ENCODE results near the gene DSC2.
"Not testable (repeated sequence)": the region's sequence is repeated elsewhere in the genome, so short reads cannot be mapped to it uniquely, and the experiment has no call there.

Gene DSC2

GRCh38 chr18:31042406-31043181 is 59.6 kb downstream of the DSC2 start, which contains the start of gene DSC3:
TSS of gene DSC3 (minus strand) at chr18:31042742. CDS start at chr18:31042660, 82 bp downstream.
- peak; percentile 19 for DNase-seq

- DNase-seq: no peak
Measured at GRCh38 chr18:31042084-31042405, 60.2 kb downstream of the DSC2 start.

- DNase-seq: peak in 1 of 2 experiments; percentile 0
Measured at GRCh38 chr18:31041271-31042083, 60.7 kb downstream of the DSC2 start.

- no peak for DNase-seq
Measured at GRCh38 chr18:31040686-31041270, 61.4 kb downstream of the DSC2 start.

GRCh38 chr18:31039426-31039825 is 62.8 kb downstream of the DSC2 start:
- no peak for DNase-seq

GRCh38 chr18:31037686-31038085 is 64.5 kb downstream of the DSC2 start:
- DNase-seq: not testable (repeated sequence)

- DNase-seq: no peak
Measured at GRCh38 chr18:31034541-31034940, 67.7 kb downstream of the DSC2 start.

GRCh38 chr18:31030574-31031278 is 71.5 kb downstream of the DSC2 start:
- no peak for DNase-seq

GRCh38 chr18:31015715-31016434 is 86.3 kb downstream of the DSC2 start:
- no peak for DNase-seq

- not testable (repeated sequence) for DNase-seq
Measured at GRCh38 chr18:31011455-31011854, 90.8 kb downstream of the DSC2 start.

- no peak for DNase-seq
Measured at GRCh38 chr18:31010601-31011000, 91.6 kb downstream of the DSC2 start.
